ENCODE results near the gene C17orf107. TPM values are rescaled to one million over a fixed set of nuclear protein-coding genes. Genes with fewer than 3 reads are reported as not detected.
A peak's percentile ranks its signal among the peaks of the same experiment; 100 is the strongest.

C17orf107 gene
- total RNA-seq, 2 experiments from 2014 or later: 0.76 to 0.79 TPM

DNA sequence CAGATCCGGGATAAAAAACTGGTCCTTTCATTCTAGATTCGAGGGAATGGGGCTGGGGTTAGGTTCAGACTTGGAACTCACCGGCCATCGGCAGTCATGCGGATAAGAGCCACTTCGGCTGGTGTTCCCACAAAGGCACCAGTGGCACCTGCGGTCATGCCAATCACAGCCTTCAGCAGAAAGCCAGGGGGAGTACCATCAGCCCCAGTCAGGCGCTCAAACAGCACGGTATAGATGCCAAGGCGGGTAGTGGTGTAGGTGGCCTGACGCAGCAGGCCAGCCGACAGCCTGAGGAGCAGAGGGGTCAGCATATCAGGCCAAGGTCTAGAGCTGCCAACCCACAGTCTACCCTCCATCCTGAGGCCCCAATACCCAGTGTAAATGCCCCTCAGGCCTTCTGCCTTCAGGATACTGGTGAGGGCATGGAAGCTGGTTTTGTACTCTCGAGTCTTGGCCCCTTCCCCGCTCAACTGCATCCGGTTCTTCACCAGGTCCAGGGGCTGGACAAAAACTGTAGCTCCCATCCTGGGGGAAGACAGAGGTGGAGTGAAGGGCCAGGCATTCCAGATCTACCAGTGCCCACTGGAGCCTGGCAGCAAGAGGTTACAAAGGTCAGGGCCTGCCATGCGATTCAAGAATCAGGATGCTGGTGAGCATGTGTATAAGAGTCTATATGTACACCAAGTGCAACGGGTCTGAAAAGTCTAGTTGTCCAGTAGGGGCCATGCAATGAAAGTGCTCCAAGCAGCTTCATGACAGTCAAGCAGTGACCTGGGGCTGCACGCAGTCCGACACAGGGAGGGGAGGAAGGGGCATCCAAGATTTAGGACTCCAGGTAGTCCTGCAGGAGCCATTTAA lies 39.6 kb downstream of the C17orf107 start:
- H3K79me2 ChIP-seq (ENCODE audit: insufficient read depth, low read depth, low read length): peaks cover 50% of the 10 kb centered on the region
- H3K4me1 ChIP-seq (ENCODE audit: insufficient read depth, low read length, poor library complexity, severe bottlenecking): peaks cover 42% of the 10 kb centered on the region

GRCh38 chr17:4939546-4939795 lies 40.1 kb downstream of the C17orf107 start:
- H2AFZ ChIP-seq (ENCODE audit: low read length): peak overlapping the region; percentile 53
- H3K4me3 ChIP-seq (ENCODE audit: low read depth, low read length, poor library complexity, severe bottlenecking): peak overlapping the region; percentile 95
- H3K9me3 ChIP-seq (ENCODE audit: low read length): no peaks in the 10 kb centered on the region
- TF ChIP-seq CTCF (conservative IDR thresholded peaks at IDR 0.05; ENCODE audit: low read length) (no peak), EZH2phosphoT487 (IDR thresholded peaks at IDR 0.05; ENCODE audit: borderline replicate concordance, low read depth, low read length) (no peak)
- peaks cover 54% of the 10 kb centered on the region for H3K79me2 ChIP-seq (ENCODE audit: insufficient read depth, low read depth, low read length)
- no peaks in the 10 kb centered on the region for H3K9me2 ChIP-seq (ENCODE audit: insufficient read depth, low read length)
- intact Hi-C loops (cut with micrococcal nuclease; ENCODE audit: unreplicated experiment): no loop called here
- H3K36me3 ChIP-seq (ENCODE audit: insufficient read depth, low read length): peaks cover 72% of the 10 kb centered on the region
- CTCF ChIA-PET (ENCODE audit: unreplicated experiment): no interaction called here
- BruUV-seq (replicated peaks): no TSS peak
- H3K27ac ChIP-seq (ENCODE audit: low read depth, low read length, poor library complexity, severe bottlenecking): peak overlapping the region; percentile 90
- DNase-seq (ENCODE audit: low spot score): no peak
- peaks cover 44% of the 10 kb centered on the region for H3K4me1 ChIP-seq (ENCODE audit: insufficient read depth, low read length, poor library complexity, severe bottlenecking)
- POLR2A ChIA-PET: interaction anchor here (0.7 to 2.4 kb wide), 7 partner anchors 10 to 273 kb away, joined by 3 to 20 read pairs (median 5); partner anchors contain the start of genes ENO3 and SPAG7
- H3K4me2 ChIP-seq (ENCODE audit: low read length): peak overlapping the region; percentile 97
- no peaks in the 10 kb centered on the region for H4K20me1 ChIP-seq (ENCODE audit: insufficient read depth, low read length)

More for the DNA sequence above, 39.6 kb downstream of the C17orf107 start:
- intact Hi-C loops (cut with micrococcal nuclease; ENCODE audit: unreplicated experiment): no loop called here
- H2AFZ ChIP-seq (ENCODE audit: low read length): peak overlapping the region; percentile 53; the same call in 1 of the 2 replicates
- ChIA-PET POLR2A (interaction anchor here (0.8 to 2.4 kb wide), 5 partner anchors 10 to 113 kb away, joined by 3 to 20 read pairs (median 5); partner anchors contain the start of genes ENO3 and SPAG7), CTCF (ENCODE audit: unreplicated experiment) (no interaction called here)
- TF ChIP-seq CTCF (conservative IDR thresholded peaks at IDR 0.05; ENCODE audit: low read length) (no peak), EZH2phosphoT487 (IDR thresholded peaks at IDR 0.05; ENCODE audit: borderline replicate concordance, low read depth, low read length) (no peak)
- H3K9me3 ChIP-seq (ENCODE audit: low read length): no peaks in the 10 kb centered on the region
- H3K36me3 ChIP-seq (ENCODE audit: insufficient read depth, low read length): peaks cover 66% of the 10 kb centered on the region
- peak overlapping the region; percentile 97 for H3K4me2 ChIP-seq (ENCODE audit: low read length)
- peak overlapping the region; percentile 90 for H3K27ac ChIP-seq (ENCODE audit: low read depth, low read length, poor library complexity, severe bottlenecking)
- peak; percentile 56 for DNase-seq (ENCODE audit: low spot score)
- H3K4me3 ChIP-seq (ENCODE audit: low read depth, low read length, poor library complexity, severe bottlenecking): peak overlapping the region; percentile 95
- no peaks in the 10 kb centered on the region for H4K20me1 ChIP-seq (ENCODE audit: insufficient read depth, low read length)
- H3K9me2 ChIP-seq (ENCODE audit: insufficient read depth, low read length): no peaks in the 10 kb centered on the region
- BruUV-seq (replicated peaks): no TSS peak

All from OCI-LY7 (cell line).